HG03280 (cell line): ENCODE results near the gene TBL3.
"Not testable (repeated sequence)": the region's sequence is repeated elsewhere in the genome, so short reads cannot be mapped to it uniquely, and the experiment has no call there.

Experiments used
- ATAC-seq: cut with Tn5 transposase; IDR thresholded peaks from one replicate; pipeline ENCODE4 v1.9.1; 2021; ENCODE audit warnings: mild to moderate bottlenecking, moderate library complexity; ENCODE audit not compliant: unreplicated experiment

Gene TBL3

GRCh38 chr16:1971796-1972489 lies at the start of gene TBL3:
TSS of gene TBL3 (plus strand) at chr16:1972053. CDS start at chr16:1972165, 112 bp downstream.
- ATAC-seq, result peak; percentile 86

DNA sequence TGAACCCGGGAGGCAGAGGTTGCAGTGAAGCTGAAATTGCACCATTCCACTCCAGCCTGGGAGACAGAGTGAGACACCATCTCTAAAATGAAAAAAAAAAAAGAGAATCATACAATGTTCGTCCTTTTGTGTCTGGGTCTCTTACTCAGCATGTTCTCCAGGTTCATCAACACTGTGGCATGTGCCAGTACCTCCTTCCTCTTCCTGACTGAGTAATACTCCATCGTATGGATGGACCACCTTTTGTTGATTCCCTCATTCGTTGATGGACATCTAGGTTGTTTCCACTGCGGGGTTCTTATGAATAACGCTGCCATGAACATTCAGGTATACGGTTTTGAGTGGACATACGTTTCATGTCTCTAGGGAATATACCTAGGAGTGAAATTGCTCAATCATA lies 49.5 kb upstream of the TBL3 start:
- no peak for ATAC-seq

DNA sequence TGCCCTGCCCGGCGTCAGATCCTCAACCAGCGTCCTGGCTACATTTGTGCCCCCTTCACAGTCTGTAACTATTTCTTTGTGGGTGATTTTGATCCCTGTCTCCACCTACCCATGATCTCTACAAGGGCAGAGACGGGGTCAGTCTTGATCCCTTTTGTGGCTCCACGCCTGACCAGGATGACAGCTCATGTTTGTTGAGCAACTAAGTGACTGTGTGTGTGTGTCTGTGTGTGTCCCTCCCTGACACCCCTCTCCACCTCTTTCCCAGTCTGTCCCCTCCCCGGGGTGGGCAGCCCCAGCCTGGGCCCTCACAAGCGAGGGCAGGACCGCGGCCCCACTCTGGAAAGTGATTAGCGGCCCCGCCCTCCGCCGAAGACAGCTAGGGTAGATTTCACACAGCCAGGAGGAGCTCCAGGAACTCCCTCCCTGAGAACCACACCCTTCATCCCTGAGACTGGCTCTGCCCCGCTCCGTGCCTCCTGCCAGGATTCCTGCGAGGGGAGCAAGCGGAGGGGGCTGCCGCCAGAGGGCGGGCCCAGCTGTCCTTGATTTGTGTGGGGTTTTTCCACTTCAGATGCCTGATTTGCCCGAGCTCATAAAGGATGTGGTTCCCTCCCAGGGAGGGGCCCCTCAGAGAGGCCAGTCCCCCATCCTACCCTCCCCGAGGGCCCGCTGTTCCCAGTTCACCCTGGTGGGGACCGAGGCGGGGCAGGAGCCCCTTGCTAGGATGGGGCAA lies 48.4 kb upstream of the TBL3 start:
- ATAC-seq, result no peak

DNA sequence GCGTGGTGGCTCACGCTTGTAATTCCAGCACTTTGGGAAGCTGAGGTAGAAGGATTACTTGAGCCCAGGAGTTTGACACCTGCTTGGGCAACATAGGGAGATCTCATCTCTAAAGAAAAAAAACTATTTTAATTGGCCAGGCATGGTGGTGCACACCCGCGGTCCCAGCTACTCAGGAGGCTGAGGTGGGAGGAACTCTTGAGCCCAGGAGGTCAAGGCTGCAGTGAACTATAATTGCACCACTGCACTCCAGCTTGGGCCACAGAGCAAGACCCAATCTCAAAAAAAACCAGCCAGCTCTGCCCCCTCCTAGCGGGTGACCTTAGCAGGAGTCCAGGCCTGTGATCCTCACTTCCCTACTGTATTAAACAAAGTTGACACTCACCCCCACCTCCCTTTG lies 47.8 kb upstream of the TBL3 start:
- ATAC-seq, result no peak

- ATAC-seq, result no peak
Observed at GRCh38 chr16:1926271-1926670, 45.6 kb upstream of the TBL3 start.

DNA sequence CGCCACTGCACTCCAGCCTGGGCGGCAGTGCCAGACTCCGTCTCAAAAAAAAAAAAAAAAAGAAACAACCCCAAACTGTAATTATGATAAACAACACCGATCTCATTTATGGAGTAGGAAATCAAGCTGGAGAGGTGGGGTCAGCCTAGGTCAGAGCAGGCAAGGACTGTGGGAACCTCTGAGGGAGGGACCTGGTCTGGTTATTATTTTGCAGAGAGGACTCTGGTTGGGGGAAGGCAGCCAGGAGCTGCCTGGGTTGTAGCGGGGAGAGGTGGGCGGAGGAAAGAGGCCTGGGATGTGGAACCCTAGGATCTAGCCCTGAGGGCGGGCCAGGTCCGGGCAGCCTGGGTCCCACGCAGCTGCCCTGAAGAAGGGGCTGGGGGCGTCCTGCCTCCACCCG lies 42.7 kb upstream of the TBL3 start:
- no peak for ATAC-seq

DNA sequence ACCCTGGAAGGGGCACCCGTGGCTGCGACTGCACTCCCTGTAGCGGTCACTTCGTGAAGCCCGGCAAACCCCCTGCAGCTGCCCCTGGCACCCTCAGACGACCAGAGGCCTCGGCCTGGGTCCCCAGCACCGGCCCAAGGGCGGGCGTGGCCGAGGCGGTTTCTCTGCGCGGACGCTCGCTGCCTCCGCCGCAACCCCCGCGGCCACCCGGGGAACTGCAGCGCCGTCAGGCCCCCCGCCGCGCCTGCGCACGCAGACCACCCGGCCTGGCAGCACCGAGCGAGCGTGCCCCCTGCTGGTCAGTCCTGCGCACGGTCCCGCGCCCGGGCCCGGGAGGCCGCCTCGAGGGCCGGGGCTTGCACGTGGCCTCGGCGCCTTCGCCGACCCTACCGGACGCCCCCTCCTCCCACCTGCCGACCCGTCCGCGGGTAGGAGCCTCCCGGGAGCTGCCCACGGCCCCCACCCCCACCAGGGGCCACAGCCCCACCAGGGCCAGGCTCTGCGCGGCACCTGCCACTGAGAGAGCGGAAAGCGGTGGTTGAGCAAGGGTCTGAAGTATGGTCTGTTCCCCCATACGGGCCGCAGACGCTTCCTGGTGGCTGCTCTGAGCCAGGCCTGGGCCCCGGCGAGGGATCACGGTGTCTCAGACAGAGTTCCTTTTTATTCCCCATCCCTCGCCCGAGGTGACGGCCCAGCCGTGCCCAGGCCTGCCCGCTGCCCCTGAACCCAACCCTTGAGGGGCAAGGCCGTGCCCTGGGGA lies 42.1 kb upstream of the TBL3 start:
- peak; percentile 87 for ATAC-seq

- ATAC-seq, result no peak
Observed at GRCh38 chr16:1930338-1930720, 41.5 kb upstream of the TBL3 start.

DNA sequence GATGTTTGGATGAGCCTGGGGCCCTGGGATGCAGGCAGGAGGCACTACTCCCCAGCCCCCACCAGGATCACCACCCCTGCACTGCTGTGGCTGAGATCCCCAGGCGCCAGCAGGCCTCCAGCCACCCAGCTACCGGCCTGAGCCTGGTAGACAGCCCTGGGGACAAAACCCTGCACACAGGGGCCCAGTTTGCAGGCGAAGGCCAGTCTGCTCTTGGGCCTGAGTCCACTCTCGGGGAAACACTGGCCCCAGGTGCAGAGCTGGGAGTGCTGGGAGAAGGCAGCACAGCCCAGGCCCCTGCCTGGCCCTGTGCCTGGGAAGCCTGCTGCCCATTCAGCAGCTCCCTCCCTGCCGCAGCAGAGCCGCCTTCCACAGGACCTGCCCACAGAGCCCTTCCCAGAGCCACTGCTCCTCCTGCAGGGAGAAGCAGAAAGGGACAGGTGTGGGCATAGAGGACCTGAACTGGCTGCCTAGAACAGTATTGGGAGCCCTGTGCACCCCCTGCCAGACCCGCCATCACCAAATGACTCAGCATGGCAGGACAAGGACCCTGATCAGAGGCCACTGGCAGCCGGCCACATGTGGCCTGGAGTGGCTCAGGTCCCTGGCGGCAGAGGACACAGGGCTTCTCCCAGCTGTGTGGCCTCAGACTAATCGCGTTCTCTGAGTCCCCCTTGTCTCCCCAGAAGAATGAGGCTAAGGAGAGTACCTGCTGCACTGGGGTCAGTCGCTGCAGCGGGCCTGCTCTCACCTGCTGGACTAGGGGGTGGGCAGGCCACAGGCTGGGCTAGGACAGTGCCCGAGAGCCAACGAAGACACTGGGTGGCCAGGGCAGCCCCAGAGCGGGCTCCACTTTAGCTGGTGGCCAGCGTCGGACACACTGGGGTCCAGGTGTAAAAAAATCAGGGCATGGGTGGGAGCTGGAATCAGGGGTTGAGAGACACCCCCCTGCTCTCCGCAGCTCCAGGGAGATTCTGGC lies 39.5 kb upstream of the TBL3 start:
- ATAC-seq, result no peak

DNA sequence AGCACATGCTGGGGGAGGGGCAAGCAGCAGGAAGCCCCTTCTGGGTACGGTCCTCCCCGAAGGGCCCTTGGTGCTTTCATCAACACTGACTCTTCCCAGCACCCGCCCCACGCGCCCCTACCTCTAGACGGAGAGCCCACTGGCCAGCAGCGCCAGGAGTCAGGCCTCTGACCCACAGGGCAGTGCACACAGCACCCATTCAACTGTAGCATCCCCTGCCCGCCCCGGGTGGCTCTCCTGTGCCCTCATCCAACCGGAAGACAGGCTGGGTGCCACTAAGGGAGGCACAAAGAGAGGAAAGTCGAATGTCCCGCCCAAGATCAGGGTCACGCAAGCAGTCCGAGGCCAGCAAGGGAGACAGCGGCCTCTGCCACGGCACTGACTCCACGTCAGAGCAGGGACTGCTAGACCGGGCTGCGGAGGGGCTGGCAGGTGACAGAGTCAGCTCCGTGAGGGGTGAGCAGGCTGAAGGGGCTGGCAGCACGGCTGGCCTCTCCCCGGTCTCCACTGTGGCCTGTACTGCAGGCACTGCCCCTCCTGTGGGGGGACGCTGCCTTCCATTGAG lies 38.7 kb upstream of the TBL3 start:
- no peak for ATAC-seq

DNA sequence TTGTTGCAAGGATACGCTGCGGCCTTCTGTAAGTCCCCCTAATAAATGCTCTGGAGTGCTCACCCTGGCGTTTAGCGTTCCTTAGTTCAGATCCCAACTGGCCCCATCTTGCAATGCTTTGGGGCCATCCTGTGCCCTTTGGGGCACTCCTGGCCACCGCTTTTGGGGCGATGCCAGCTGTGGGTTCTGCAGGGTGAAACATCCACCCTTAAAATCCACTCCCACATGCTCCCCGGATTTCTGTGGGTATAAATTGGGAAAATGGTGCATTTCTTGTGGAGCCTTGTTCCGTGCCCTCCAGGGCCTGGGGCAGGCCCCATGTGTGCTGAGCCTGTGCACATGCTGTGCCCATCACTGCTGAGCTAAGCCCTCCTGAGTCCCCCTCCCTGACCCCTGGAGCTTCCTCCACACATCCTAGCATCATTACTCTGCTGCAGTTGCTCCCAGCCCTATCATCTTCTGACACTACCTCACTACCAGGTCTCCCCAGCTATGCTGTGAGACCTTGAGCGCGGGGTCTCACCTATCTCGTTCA lies 34.8 kb upstream of the TBL3 start:
- no peak for ATAC-seq

GRCh38 chr16:1938316-1938715 lies 33.5 kb upstream of the TBL3 start:
- ATAC-seq, result no peak

GRCh38 chr16:1938910-1939309 lies 32.9 kb upstream of the TBL3 start:
- no peak for ATAC-seq

- ATAC-seq, result not testable (repeated sequence)
Observed at GRCh38 chr16:1939833-1940232, 32.0 kb upstream of the TBL3 start.

DNA sequence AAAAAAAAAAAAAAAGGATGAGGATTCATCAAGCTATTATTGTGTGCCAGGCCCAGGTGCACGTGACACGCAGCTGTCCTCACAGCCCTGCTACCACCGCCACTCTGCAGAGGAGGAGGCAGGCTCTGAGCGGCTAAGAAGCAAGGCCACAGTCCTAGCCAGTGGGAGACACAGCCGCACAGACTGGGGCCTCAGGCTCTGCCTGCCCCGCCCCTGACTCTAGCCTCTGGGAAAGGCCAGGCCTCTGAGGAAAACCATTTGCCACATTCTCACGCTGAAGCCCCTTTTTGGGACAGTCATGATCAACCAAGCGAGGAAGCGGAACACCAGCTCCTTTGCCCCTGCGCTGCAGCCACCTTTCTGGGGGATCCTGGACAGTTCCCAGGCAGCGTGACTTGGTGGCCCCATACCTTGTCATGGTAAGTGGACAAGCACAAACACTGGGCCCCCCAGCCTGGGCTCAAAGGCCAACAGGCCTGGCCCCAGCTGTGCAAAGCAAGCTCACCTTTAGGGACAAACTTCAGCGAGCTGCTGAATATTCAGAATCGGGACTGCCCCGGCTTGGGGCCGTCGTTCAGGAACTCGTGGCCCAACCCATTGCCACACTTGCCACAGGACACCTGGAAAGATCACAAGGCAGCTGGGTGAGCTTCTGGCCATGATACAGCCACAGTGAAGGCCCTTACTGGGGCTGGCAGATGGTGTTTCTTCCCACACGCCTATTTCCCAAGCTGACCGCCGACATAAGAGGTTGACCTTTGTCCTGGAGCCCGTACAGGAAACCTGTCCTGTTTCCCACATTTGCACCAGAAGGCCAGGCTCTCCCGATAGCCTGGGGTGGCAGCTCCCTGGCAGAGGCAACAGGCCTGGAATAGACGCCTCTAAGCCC lies 31.3 kb upstream of the TBL3 start:
- no peak for ATAC-seq

DNA sequence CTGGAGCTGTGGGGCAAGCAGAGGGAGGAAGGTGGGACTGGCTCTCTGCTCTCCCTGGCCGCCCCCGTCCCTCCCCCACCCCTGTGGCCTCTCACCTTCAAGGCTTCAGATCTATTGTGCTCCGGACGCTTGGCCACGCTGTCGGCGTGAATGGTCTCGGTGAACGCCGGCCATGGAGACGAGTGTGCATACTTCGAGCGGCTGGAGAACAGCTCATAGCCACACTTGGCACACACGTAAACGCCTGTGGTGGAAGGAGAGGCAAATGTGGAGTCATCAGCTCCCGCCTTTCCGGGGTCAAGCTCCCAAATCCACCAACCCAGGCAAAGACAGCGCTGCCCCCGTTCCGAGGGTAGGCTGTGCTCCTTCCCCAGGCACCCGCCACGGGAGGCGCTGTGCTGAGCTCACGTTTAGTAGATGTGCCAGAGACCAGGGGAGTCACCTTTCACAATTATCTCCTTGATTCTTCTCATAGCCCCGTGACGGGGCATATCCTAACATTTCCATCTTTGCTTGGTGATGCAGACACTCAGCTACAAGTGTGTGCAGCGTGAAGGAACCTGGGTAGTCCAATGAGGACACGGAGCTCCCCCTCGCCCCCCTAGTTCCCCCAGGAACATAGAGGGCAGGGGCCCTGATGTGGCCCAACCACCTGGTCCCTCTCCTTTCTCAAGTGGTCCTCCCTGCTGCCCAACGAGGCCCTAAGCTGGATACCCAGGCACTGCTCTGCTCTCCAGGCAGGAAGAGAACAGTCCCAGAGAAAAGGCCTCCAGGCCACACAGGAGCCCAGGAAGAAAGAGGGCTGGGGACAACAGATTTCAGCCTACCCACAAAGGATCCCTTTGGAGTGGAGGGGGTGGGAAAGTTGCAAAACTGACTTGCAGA lies 30.4 kb upstream of the TBL3 start:
- ATAC-seq, result no peak

- ATAC-seq, result no peak
Observed at GRCh38 chr16:1942047-1942809, 29.6 kb upstream of the TBL3 start.
